ENCODE data around the gene CPSF3.

- no peak for TF ChIP-seq CTCF (IDR thresholded peaks at IDR 0.05)
- TF ChIP-seq POLR2A (IDR thresholded peaks at IDR 0.05) = no peak
- TF ChIP-seq POLR2AphosphoS5 (IDR thresholded peaks at IDR 0.05; ENCODE audit: insufficient read depth in 1 of 2, low read depth in 1 of 2) = no peak
These were observed 3.9 kb upstream of the CPSF3 start for GRCh38 chr2:9419541-9419940.

Measured in vagina (tissue), 2 donors.